Measurements from ENCODE around the gene CRKL. TPM values are rescaled to one million over a fixed set of nuclear protein-coding genes. Genes with fewer than 3 reads are reported as not detected.
"Not testable (repeated sequence)": the region's sequence is repeated elsewhere in the genome, so short reads cannot be mapped to it uniquely, and the experiment has no call there.

CRKL gene
- total RNA-seq, 2 donors from 2014 or later = 42.1 to 45.2 TPM

- DNase-seq (ENCODE audit: low spot score) (no peak), ATAC-seq (ENCODE audit: insufficient number of reproducible peaks, low FRiP score, low read depth) (no peak)
- TF ChIP-seq CTCF (IDR thresholded peaks at IDR 0.05) = no peak
- no peak overlapping the region for H3K4me3 ChIP-seq
- no peaks in the 10 kb centered on the region for H3K9me3 ChIP-seq
- peaks cover 0 to under 1% of the 10 kb centered on the region in 2 donors for H3K4me1 ChIP-seq (ENCODE audit: control insufficient read depth in 1 of 2, low read depth in 2 of 2)
- no peak overlapping the region for H3K27ac ChIP-seq
- peaks cover 23% of the 10 kb centered on the region for H3K36me3 ChIP-seq
- H3K27me3 ChIP-seq (replicated peaks; ENCODE audit: insufficient read depth) = no peaks in the 10 kb centered on the region
Observed at GRCh38 chr22:20890975-20891374, 26.2 kb upstream of the CRKL start.

DNA sequence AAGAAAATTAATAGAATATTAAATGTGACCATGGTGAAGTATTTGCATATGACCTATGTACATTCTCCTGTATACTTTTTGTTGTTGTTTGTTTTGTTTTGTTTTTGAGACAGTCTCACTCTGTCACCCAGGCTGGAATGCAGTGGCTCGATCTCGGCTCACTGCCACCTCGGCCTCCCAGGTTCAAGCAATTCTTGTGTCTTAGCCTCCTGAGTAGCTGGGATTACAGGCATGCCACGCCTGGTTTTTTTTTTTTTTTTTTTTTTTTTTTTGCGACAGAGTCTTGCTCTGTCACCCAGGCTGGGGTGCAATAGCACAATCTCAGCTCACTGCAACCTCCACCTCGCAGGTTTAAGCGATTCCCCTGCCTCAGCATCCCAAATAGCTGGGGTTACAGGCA lies 19.5 kb upstream of the CRKL start:
- not testable (repeated sequence) for H3K4me1 ChIP-seq (ENCODE audit: control insufficient read depth in 1 of 2, low read depth in 2 of 2); DNase-seq (ENCODE audit: low spot score); H3K9me3 ChIP-seq; H3K27me3 ChIP-seq (replicated peaks; ENCODE audit: insufficient read depth); H3K4me3 ChIP-seq; H3K36me3 ChIP-seq; H3K27ac ChIP-seq; ATAC-seq (ENCODE audit: insufficient number of reproducible peaks, low FRiP score, low read depth)

DNA sequence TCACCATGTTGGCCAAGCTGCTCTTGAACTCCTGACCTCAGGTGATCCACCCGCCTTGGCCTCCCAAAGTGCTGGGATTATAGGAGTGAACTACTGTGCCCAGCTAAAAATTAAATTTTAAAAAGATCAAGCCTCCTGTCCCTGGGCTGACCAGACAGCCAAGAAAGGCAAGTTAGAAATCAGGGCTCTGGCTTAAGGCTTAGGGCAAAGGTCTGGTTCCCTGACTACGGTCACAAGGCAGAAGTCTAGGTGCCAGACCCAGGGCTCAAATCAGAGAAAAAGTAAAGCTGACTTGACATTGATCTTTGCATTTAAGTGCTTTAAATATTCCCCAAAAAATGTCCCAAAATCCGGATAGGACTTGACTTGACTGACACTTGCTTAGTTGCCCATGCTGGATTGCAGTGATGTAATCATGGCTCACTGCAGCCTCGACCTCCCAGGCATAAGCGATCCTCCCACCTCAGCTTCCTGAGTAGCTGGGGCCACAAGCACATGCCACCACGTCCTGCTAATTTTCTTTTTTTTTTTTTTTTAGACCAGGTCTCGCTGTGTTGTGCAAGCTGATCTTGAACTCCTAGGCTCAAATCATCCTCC lies 17.3 kb upstream of the CRKL start:
- H3K4me3 ChIP-seq = no peak overlapping the region
- ATAC-seq (ENCODE audit: insufficient number of reproducible peaks, low FRiP score, low read depth) = no peak
- H3K36me3 ChIP-seq = no peaks in the 10 kb centered on the region
- H3K4me1 ChIP-seq (ENCODE audit: control insufficient read depth in 1 of 2, low read depth in 2 of 2) = no peaks in the 10 kb centered on the region
- no peak for TF ChIP-seq CTCF (IDR thresholded peaks at IDR 0.05)
- H3K27me3 ChIP-seq (replicated peaks; ENCODE audit: insufficient read depth) = no peaks in the 10 kb centered on the region
- no peak for DNase-seq (ENCODE audit: low spot score)
- no peak overlapping the region for H3K27ac ChIP-seq
- H3K9me3 ChIP-seq = no peaks in the 10 kb centered on the region

GRCh38 chr22:20901093-20902033 lies 15.8 kb upstream of the CRKL start:
- not testable (repeated sequence) for H3K4me3 ChIP-seq; DNase-seq (ENCODE audit: low spot score); H3K27me3 ChIP-seq (replicated peaks; ENCODE audit: insufficient read depth); ATAC-seq (ENCODE audit: insufficient number of reproducible peaks, low FRiP score, low read depth); H3K36me3 ChIP-seq; H3K27ac ChIP-seq; H3K4me1 ChIP-seq (ENCODE audit: control insufficient read depth in 1 of 2, low read depth in 2 of 2); H3K9me3 ChIP-seq

DNA sequence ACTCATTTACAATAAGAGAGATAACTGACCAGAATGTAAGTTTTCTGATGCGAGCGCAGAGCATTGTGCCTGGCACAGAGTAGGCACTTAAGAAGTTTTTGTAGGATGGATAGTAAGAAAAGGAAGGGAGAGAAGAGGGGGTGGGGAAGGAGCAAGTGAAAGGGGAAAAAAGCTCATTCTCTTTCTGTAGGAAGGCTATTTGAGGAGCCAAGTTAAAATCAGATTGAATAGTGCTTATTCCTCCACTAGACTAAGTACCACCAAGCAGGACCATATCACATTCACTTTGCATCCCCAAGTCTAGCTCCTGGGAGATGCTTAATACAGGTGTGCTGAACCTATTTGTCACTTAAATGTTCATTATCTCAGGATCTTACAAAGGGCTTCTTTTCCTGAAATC lies 14.1 kb upstream of the CRKL start:
- H3K36me3 ChIP-seq = no peaks in the 10 kb centered on the region
- no peak overlapping the region for H3K4me3 ChIP-seq
- no peaks in the 10 kb centered on the region for H3K4me1 ChIP-seq (ENCODE audit: control insufficient read depth in 1 of 2, low read depth in 2 of 2)
- ATAC-seq (ENCODE audit: insufficient number of reproducible peaks, low FRiP score, low read depth) = no peak
- no peak for TF ChIP-seq CTCF (IDR thresholded peaks at IDR 0.05)
- H3K9me3 ChIP-seq = no peaks in the 10 kb centered on the region
- DNase-seq (ENCODE audit: low spot score) = no peak
- H3K27ac ChIP-seq = no peak overlapping the region
- no peaks in the 10 kb centered on the region for H3K27me3 ChIP-seq (replicated peaks; ENCODE audit: insufficient read depth)
